Activated CD8-positive, alpha-beta T cell treated with anti-CD3 and anti-CD28 coated beads, Interleukin-2, amount 10 ng/mL, durations not matched to agents 7 days and 5 days (primary cell): ENCODE results near the gene CPNE4. TPM values are rescaled to one million over a fixed set of nuclear protein-coding genes. Genes with fewer than 3 reads are reported as not detected.
"Not testable (repeated sequence)": the region's sequence is repeated elsewhere in the genome, so short reads cannot be mapped to it uniquely, and the experiment has no call there.

ENCODE experiments used
- ATAC-seq: fragments of 150-1000 bp; cut with Tn5 transposase; one replicate; pipeline ENCODE4 v1.10.0; 2021; ENCODE audit warnings: moderate library complexity
- CTCF ChIA-PET: fragments of 350-600 bp; sonication (Branson Sonifier 250); formaldehyde crosslinking; loops from one replicate; lab custom pipeline; 2021; ENCODE audit warnings: antibody characterized with exemption; lab: Charles Lee
- POLR2A ChIA-PET: fragments of 350-600 bp; sonication (Branson Sonifier 250); formaldehyde crosslinking; loops from one replicate; lab custom pipeline; 2021; ENCODE audit warnings: antibody characterized with exemption; lab: Charles Lee
- DNase-seq: peaks from one replicate; pipeline ENCODE4 v3.0.0-alpha.2; 2020
- H3K27ac Mint-ChIP-seq: one replicate; pipeline ENCODE4 v1.8.0; 2021; ENCODE audit warnings: mild to moderate bottlenecking, mixed read lengths
- H3K27me3 Mint-ChIP-seq: one replicate; pipeline ENCODE4 v1.8.0; 2021; ENCODE audit warnings: low read depth, mixed read lengths
- H3K36me3 Mint-ChIP-seq: one replicate; pipeline ENCODE4 v1.8.0; 2021; ENCODE audit warnings: low read depth, mixed read lengths
- H3K4me1 Mint-ChIP-seq: one replicate; pipeline ENCODE4 v1.8.0; 2021; ENCODE audit warnings: low read depth, mixed read lengths
- H3K4me3 Mint-ChIP-seq: one replicate; pipeline ENCODE4 v1.8.0; 2021; ENCODE audit warnings: mild to moderate bottlenecking, mixed read lengths
- H3K9me3 Mint-ChIP-seq: one replicate; pipeline ENCODE4 v1.8.0; 2022; ENCODE audit warnings: mixed read lengths; ENCODE audit not compliant: insufficient read depth
- microRNA-seq: library from miRNA; unstranded; fragments of <30 nt; microRNA quantifications from one replicate; pipeline ENCODE4 v1.2.0, GENCODE V29; 2022
- total RNA-seq, 2 experiments: library from RNA; stranded (reverse); gene quantifications; one replicate each; pipeline ENCODE4 v1.2.3, GENCODE V29; 2021

CPNE4 gene
- total RNA-seq, 2 experiments from 2014 or later = not detected

DNA sequence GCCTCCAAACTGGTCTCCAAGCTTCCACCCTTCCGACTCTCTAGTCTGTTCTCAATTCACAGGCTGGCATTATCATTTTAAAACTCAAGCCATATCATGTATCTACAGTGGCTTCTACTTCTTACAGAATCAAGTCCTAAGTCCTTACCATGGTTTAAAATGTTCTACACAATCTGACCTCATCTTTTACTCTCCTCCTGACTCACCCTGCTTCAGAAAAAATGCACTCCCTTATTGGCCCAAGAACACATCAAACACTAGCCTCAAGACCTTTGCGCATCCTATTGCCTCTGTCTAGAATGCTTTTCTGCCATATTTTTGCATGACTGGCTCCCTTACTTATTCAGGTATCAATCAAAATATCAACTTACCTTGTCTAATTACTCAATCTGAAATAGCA, 543.0 kb downstream of the CPNE4 start:
- ChIA-PET CTCF (interaction anchor here (1.2 kb wide), 1 partner anchor 10 kb away, joined by 3 read pairs; no protein-coding TSS in a partner anchor), POLR2A (no interaction called here)
- no peak overlapping the region for H3K27ac Mint-ChIP-seq
- H3K36me3 Mint-ChIP-seq = peaks cover 44% of the 10 kb centered on the region
- no peaks in the 10 kb centered on the region for H3K9me3 Mint-ChIP-seq
- no peak for DNase-seq
- peaks cover 3% of the 10 kb centered on the region for H3K4me1 Mint-ChIP-seq
- no peak overlapping the region for H3K4me3 Mint-ChIP-seq
- H3K27me3 Mint-ChIP-seq = no peaks in the 10 kb centered on the region
- no peak for ATAC-seq

DNA sequence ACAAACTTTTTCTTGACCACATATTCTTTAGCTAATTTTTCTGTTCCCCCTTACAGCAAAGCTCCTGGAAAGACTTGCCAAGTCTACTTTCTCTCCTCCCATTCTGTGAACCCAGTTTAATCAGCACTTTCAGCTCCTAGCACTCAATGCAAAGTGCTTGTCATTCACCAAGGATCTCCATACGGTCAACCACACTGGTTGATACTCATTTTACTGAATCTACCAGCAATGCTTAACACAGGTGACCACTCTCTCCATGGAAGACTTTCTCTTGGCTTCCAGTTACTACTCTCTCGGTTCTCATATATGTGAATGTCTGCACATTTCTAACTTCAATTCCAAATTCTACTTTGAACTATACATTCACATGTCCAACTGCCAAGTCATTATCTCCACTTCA, 543.7 kb downstream of the CPNE4 start:
- Mint-ChIP-seq H3K27ac (no peak overlapping the region), H3K27me3 (no peaks in the 10 kb centered on the region), H3K36me3 (peaks cover 45% of the 10 kb centered on the region), H3K4me1 (peaks cover 9% of the 10 kb centered on the region), H3K4me3 (no peak overlapping the region), H3K9me3 (no peaks in the 10 kb centered on the region)
- ATAC-seq = no peak
- DNase-seq = no peak
- CTCF ChIA-PET = interaction anchor here (1.2 kb wide), 1 partner anchor 11 kb away, joined by 3 read pairs; no protein-coding TSS in a partner anchor
- POLR2A ChIA-PET = no interaction called here

DNA sequence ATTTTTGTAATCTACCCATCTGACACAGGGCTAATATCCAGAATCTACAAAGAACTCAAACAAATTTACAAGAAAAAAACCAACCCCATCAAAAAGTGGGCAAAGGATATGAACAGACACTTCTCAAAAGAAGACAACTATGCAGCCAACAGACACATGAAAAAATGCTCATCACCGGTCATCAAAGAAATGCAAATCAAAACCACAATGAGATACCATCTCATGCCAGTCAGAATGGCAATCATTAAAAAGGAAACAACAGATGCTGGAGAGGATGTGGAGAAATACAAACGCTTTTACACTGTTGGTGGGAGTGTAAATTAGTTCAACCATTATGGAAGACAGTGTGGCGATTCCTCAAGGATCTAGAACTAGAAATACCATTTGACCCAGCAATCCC, 548.3 kb downstream of the CPNE4 start:
- DNase-seq, H3K4me3 Mint-ChIP-seq, POLR2A ChIA-PET, H3K9me3 Mint-ChIP-seq, ATAC-seq, CTCF ChIA-PET, H3K27me3 Mint-ChIP-seq: not testable (repeated sequence)
- peak overlapping the region; percentile 45 for H3K27ac Mint-ChIP-seq
- H3K4me1 Mint-ChIP-seq = peaks cover 15% of the 10 kb centered on the region
- H3K36me3 Mint-ChIP-seq = peaks cover 45% of the 10 kb centered on the region

DNA sequence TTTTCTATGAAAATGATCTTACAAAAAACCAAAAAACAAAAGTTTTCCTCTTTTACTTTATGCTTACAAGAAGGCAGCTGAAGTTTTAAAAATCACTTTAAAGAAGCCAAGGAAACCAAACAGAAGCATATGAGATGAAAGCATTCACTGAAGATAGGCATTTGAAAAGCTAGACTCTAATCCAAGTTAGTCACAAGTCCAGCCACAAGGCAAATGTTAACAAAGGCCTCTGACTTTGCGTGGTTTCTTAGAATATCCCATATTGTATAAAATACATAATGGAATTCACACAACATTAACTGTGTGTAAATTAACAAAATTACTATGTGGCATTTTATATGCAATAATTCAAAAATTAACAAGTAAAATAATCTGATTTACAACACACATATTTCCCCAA, 549.7 kb downstream of the CPNE4 start:
- no peak overlapping the region for H3K27ac Mint-ChIP-seq
- ChIA-PET CTCF (no interaction called here), POLR2A (no interaction called here)
- no peak for ATAC-seq
- H3K9me3 Mint-ChIP-seq = no peaks in the 10 kb centered on the region
- no peak overlapping the region for H3K4me3 Mint-ChIP-seq
- peaks cover 15% of the 10 kb centered on the region for H3K4me1 Mint-ChIP-seq
- no peak for DNase-seq
- peaks cover 47% of the 10 kb centered on the region for H3K36me3 Mint-ChIP-seq
- H3K27me3 Mint-ChIP-seq = no peaks in the 10 kb centered on the region

DNA sequence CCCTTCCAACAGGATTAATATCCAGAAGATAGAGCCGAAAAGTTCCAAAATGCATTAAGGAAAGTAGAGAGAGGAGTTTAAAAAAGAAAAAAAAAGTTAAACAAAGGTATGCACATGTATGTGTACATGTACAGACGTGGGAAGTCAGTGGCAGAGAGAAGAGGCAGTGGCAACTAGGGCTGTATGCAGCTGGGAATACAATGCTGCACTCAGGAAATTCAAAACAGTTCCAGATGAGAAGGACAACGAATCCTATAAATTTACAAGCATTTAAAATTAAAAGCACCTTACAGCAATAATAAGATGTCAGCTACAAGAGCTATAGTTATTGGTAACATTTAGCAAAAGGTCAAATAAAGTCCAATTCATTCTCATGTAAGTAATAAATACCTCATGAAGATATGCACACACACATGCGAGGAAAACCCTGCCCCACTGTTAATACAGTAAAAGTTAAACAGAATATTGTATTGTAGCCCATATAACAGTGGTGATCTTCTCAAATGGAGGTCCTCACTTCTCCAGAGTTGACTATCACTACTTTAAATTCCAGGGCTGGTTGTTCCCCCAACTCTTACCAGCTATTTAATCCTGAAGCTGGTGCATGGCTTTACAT, 550.2 kb downstream of the CPNE4 start:
- H3K9me3 Mint-ChIP-seq = no peaks in the 10 kb centered on the region
- DNase-seq (no peak), ATAC-seq (no peak)
- peaks cover 15% of the 10 kb centered on the region for H3K4me1 Mint-ChIP-seq
- no peak overlapping the region for H3K4me3 Mint-ChIP-seq
- no peak overlapping the region for H3K27ac Mint-ChIP-seq
- H3K27me3 Mint-ChIP-seq = no peaks in the 10 kb centered on the region
- ChIA-PET CTCF (no interaction called here), POLR2A (no interaction called here)
- peaks cover 49% of the 10 kb centered on the region for H3K36me3 Mint-ChIP-seq

Small RNA genes within 50 kb of the gene (microRNA-seq; reads per million reads assigned to microRNA genes)
- not detected for gene MIR5704
